ENCODE data around the gene GALNT7. TPM values are rescaled to one million over a fixed set of nuclear protein-coding genes. Genes with fewer than 3 reads are reported as not detected.
A peak's percentile ranks its signal among the peaks of the same experiment; 100 is the strongest.

The GALNT7 gene
- total RNA-seq, 1 donor from 2014 or later: 16.9 TPM

DNA sequence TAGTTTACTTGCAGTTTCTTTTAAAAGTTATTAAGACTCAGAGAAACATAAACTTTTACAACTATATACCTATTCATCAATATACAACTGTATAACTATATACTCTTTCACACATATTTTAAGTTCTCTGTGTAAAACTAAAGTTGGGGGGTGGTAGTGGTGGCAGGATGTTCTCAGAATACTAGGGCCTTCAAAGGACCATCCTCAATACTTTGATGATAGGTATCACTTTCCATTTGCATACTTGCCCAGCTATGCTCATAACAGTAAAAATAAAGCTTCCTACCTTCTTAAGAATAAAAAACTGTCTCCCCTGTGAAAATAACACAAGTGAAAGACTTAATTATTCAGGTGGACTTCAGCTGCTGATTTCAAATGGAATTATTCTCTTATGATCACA, 2.9 kb upstream of the GALNT7 start:
- POLR2A ChIA-PET: no interaction called here
- H3K27ac Mint-ChIP-seq: no peak overlapping the region
- TF ChIP-seq, protein P1, sequence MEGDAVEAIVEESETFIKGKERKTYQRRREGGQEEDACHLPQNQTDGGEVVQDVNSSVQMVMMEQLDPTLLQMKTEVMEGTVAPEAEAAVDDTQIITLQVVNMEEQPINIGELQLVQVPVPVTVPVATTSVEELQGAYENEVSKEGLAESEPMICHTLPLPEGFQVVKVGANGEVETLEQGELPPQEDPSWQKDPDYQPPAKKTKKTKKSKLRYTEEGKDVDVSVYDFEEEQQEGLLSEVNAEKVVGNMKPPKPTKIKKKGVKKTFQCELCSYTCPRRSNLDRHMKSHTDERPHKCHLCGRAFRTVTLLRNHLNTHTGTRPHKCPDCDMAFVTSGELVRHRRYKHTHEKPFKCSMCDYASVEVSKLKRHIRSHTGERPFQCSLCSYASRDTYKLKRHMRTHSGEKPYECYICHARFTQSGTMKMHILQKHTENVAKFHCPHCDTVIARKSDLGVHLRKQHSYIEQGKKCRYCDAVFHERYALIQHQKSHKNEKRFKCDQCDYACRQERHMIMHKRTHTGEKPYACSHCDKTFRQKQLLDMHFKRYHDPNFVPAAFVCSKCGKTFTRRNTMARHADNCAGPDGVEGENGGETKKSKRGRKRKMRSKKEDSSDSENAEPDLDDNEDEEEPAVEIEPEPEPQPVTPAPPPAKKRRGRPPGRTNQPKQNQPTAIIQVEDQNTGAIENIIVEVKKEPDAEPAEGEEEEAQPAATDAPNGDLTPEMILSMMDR (IDR thresholded peaks at IDR 0.05): no peak
- DNase-seq: no peak
- no peak for ATAC-seq (ENCODE audit: low read depth)
- H3K27me3 Mint-ChIP-seq: no peaks in the 10 kb centered on the region
- CTCF ChIA-PET: interaction anchor here (1.2 to 1.7 kb wide), 2 partner anchors 92 to 153 kb away, joined by 3 read pairs; no protein-coding TSS in a partner anchor
- H3K4me1 Mint-ChIP-seq: peaks cover 15% of the 10 kb centered on the region
- H3K36me3 Mint-ChIP-seq (ENCODE audit: low read depth): peaks cover 9% of the 10 kb centered on the region
- H3K4me3 Mint-ChIP-seq: no peak overlapping the region
- intact Hi-C loops (cut with micrococcal nuclease): loop anchor here (5.0 to 10.0 kb wide), 2 partner anchors 339 to 1117 kb away; partner anchors contain the start of genes CEP44 and FBXO8
- no peaks in the 10 kb centered on the region for H3K9me3 Mint-ChIP-seq

DNA sequence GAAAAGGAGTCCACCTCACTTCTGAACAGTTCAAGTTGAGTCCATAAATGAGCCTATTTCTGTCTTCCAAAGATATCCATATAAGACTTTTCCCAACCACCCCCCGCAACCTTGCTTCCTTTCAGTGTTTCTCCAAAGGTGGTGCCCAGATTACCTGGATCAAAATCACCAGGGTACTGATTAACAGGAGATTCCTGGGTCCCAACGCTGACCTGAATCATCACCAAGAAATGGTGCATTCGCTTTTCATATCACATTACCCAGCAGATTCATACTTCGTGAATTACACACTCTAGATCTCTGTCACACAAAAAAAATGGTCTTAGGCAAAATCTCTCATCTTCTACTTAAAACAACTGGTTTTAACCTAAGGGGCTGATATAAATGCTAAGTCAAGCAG, 2.1 kb upstream of the GALNT7 start:
- DNase-seq (no peak), ATAC-seq (ENCODE audit: low read depth) (no peak)
- intact Hi-C loops (cut with micrococcal nuclease): loop anchor here (5.0 to 10.0 kb wide), 2 partner anchors 338 to 1116 kb away; partner anchors contain the start of genes CEP44 and FBXO8
- Mint-ChIP-seq H3K36me3 (ENCODE audit: low read depth) (peaks cover 9% of the 10 kb centered on the region), H3K27ac (peak overlapping the region; percentile 42), H3K27me3 (no peaks in the 10 kb centered on the region), H3K4me3 (no peak overlapping the region), H3K4me1 (peaks cover 23% of the 10 kb centered on the region), H3K9me3 (no peaks in the 10 kb centered on the region)
- TF ChIP-seq, protein P1 (IDR thresholded peaks at IDR 0.05): no peak
- CTCF ChIA-PET: interaction anchor here (0.7 kb wide), 1 partner anchor 1153 kb away, joined by 3 read pairs; no protein-coding TSS in a partner anchor
- POLR2A ChIA-PET: interaction anchor here (2.3 kb wide), 1 partner anchor 167 kb away, joined by 17 read pairs; the partner anchor contains the start of gene HMGB2

DNA sequence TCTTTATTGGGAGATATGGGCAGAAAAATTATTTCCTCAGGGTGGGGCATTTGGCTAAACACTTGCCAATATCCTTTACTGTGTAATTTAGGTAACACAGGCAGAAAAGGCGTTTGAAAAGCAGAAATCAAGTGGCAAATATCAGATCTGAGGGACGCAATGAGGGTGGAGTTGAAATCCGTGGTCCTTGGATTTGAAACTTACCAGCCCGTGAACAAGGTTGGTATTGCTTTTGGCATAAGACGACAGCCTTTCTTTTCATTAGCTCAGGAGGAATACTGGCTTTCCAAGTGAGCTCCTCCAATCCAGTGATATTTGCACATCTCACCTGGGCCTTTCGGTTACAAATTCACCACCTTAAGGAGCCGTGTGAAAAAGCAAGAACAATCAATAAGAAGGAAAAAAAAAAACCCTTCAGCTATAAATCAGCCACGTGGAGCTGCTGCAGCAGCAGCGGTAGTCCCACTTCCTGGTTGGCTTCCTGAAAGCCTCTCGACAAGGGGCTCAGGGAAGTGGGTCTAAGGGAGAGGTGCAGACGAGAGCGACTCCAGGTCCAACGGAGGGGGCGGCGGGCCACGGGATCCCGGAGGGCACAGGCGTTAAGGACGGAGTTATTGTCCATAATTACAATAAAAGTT, 734 bp upstream of the GALNT7 start:
- TF ChIP-seq, protein P1 (IDR thresholded peaks at IDR 0.05): no peak
- intact Hi-C loops (cut with micrococcal nuclease): loop anchor here (1.0 to 10.0 kb wide), 6 partner anchors 79 to 1114 kb away; partner anchors contain the start of genes CEP44, FBXO8 and HMGB2
- Mint-ChIP-seq H3K36me3 (ENCODE audit: low read depth) (peaks cover 9% of the 10 kb centered on the region), H3K4me1 (peaks cover 34% of the 10 kb centered on the region), H3K27me3 (no peaks in the 10 kb centered on the region), H3K9me3 (no peaks in the 10 kb centered on the region), H3K4me3 (peak overlapping the region; percentile 96), H3K27ac (peak overlapping the region; percentile 85)
- ATAC-seq (ENCODE audit: low read depth) (no peak), DNase-seq (peak; percentile 28)
- ChIA-PET CTCF (interaction anchor here (0.6 to 1.4 kb wide), 4 partner anchors 28 to 143 kb away, joined by 3 to 4 read pairs (median 3); no protein-coding TSS in a partner anchor), POLR2A (interaction anchor here (1.0 to 2.8 kb wide), 4 partner anchors 9 to 1115 kb away, joined by 4 to 21 read pairs (median 11); partner anchors contain the start of genes CEP44, FBXO8, HMGB2 and SAP30)

DNA sequence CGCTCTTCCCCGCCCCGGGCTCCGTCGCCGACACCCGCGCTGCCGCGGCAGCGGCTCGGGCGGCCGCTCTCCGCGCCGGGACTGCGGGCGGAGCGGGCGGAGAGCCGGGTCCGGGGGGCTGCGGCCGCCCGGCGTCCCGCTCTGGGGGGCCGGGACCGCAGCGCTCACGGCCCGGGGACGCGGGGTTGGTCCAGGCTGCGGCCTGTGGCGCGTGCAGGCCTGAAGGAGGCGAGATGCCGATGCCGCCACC, 492 bp downstream of the GALNT7 start:
- no peak for ATAC-seq (ENCODE audit: low read depth)
- intact Hi-C loops (cut with micrococcal nuclease): loop anchor here (1.0 to 10.0 kb wide), 5 partner anchors 78 to 1113 kb away; partner anchors contain the start of genes CEP44, FBXO8 and SAP30
- Mint-ChIP-seq H3K4me1 (peaks cover 44% of the 10 kb centered on the region), H3K36me3 (ENCODE audit: low read depth) (peaks cover 9% of the 10 kb centered on the region), H3K9me3 (no peaks in the 10 kb centered on the region), H3K4me3 (no peak overlapping the region), H3K27me3 (no peaks in the 10 kb centered on the region), H3K27ac (no peak overlapping the region)
- CTCF ChIA-PET: interaction anchor here (1.4 to 2.4 kb wide), 2 partner anchors 155 to 162 kb away, joined by 3 to 10 read pairs; no protein-coding TSS in a partner anchor
- no peak for DNase-seq
- TF ChIP-seq, protein P1 (IDR thresholded peaks at IDR 0.05): no peak
- POLR2A ChIA-PET: interaction anchor here (1.0 to 2.8 kb wide), 6 partner anchors 23 to 1114 kb away, joined by 3 to 21 read pairs (median 6); partner anchors contain the start of genes CEP44, FBXO8, HMGB2 and SAP30
